ENCODE measurements around the gene CLDN1.

DNA sequence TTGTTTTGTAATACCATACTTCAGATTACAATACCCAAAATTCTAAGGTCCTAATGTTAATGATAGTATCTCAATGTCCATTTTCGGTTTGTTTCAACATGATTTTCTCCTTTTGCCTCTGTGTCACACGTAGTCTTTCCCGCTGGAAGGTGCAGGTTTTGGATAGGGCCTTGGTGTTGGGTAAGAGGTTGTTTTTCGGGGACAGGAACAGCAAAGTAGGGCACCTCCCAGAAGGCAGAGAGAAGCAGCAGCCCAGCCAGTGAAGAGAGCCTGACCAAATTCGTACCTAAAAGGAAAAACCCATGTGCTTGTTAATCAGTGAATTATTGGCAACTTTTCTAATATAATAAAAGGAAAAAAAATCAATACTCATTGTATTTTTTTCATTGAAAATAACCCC is 14.1 kb downstream of the CLDN1 start:
- TF ChIP-seq EZH2 (IDR thresholded peaks at IDR 0.05) (no peak), POLR2AphosphoS5 (IDR thresholded peaks at IDR 0.05; ENCODE audit: borderline replicate concordance, low read depth, low read length) (no peak), FOXP2 (optimal IDR thresholded peaks at IDR 0.05; ENCODE audit: control extremely low read depth, extremely low read length, insufficient read depth) (no peak)

All from SK-N-MC (cell line).